ENCODE measurements around the gene C3orf38.
"Not testable (repeated sequence)": the region's sequence is repeated elsewhere in the genome, so short reads cannot be mapped to it uniquely, and the experiment has no call there.

Gene C3orf38

DNA sequence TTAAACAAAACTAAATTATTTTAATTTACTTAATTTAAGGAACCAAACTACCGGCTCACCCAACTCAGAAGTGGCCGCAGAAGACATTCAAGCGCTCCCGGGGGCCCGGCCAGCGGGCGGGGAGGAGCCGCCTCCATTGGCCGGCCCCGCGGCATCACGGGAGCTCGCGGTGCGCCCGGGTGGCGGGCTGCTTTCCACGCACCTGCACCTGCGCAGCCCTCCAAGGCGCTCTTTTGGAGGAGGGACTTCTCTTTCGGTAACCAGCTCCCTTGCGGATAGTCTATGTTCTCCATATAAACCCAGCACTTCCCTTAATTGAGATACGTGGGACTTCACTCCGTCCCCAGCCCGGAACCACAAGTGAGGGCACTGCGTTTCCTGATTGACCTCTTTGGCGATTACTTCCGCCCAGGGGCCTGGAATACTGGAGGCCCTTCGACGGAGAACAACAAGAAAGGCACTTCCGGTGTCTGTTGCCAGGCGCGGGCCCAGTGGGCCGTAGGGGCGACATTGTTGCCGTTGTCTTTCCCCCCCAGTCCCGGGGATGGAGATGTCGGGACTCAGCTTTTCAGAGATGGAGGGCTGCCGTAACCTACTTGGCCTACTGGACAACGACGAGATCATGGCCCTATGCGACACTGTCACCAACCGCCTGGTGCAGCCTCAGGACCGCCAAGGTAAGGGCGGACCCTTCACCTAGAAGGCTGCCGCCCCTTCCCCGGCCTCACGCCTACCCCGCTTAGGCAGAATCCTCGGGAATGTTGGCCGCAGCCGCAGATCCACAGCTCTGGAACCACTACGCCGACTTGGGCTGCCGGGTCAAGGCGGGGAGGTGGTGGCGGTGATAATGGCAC lies at the start of gene C3orf38:
TSS of gene C3orf38 (plus strand) at position 451 of the 854 bp plus-strand sequence. CDS start at position 545, 94 bp downstream.
- DNase-seq, result peak; percentile 72

GRCh38 chr3:88101142-88101541 lies 48.6 kb upstream of the C3orf38 start:
- no peak for DNase-seq

DNA sequence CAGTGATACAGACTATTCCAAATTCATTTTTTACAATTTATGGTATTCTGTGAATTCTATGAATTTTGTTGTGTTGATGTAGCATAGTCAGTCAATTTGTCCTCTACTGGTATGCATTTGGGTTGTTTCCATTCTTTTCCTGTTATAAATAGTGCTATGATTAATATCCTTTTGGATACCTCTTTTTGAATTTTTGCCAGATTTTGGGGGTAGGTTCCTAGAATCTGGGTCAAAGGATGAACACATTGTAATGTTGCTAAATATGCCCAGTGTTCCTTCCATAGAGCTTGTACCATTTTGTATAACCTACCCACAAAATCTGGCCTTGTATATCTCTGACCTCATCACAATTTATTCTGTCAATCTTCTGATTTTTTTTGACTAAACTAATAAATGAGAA lies 44.4 kb upstream of the C3orf38 start:
- DNase-seq, result no peak

GRCh38 chr3:88112289-88112688 lies 37.5 kb upstream of the C3orf38 start:
- DNase-seq, result no peak

DNA sequence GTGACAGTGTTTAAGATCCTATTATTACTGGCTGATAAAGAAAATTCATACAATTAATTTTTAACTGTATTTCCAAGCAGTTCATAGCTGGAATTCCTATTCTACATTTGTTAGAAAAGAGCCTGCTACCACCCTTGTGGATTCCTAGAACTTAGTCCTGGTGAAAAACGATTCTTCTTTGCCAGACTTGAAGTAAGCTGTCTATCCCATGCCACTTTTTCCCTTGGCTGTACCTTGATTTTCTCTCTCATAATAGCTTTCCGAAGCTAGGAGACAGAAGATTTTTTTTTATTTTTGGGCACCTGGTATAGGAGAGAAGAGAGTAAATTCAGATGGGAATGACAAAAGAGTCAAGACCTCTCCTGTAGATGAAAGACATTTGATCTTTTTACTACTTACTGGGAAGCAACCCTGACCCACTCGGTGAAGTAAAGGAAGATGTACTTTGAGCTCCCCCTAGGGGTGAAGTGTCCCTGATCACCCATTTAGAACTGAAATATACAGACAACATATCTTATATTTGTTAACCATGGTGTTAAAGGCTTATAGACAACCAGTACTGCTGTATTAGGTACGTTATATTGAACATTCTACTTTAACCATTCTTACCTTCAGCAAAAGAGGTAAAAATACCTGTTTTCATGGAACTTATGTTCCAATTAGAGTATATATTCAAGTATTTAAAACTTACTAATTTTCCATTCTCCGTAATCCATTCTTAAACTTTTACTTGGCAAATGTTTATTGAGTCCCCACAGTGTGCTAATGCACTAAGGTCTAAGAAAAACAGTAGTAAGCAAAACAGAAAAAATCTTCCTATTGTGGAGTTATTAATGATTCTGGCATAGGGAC lies 36.2 kb upstream of the C3orf38 start:
- no peak for DNase-seq

GRCh38 chr3:88114878-88115549 lies 34.7 kb upstream of the C3orf38 start:
- no peak for DNase-seq

DNA sequence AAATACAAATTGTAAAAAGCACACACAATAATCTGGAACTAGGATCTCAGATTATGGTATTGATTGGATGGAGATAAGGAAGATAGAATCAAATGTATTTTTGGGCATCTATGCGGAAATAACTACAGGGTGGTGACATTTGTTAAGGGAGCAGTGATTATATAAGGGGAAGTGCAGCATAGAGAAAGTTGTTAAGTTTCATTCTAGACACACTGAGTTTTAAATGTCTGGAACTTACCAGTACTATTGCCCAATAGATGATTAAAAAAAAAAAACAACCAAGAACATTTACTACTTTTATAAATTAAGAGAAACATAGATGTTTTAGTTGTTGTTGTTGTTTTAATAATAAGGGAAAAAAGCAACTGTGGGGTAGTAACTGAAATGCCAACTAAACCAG lies 32.1 kb upstream of the C3orf38 start:
- no peak for DNase-seq

DNA sequence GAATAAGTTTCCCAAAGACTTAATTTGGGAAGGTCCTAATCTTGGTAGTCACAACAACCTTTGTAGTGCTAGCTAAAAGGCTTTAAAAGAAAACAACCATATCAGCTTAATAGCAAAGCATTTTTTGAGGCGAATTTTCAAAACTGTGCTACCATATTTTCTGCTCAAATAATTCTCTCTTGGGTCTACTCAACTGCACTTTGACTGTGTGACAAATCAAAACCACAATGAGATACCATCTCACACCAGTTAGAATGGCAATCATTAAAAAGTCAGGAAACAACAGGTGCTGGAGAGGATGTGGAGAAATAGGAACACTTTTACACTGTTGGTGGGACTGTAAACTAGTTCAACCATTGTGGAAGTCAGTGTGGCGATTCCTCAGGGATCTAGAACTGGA lies 31.2 kb upstream of the C3orf38 start:
- DNase-seq, result not testable (repeated sequence)

DNA sequence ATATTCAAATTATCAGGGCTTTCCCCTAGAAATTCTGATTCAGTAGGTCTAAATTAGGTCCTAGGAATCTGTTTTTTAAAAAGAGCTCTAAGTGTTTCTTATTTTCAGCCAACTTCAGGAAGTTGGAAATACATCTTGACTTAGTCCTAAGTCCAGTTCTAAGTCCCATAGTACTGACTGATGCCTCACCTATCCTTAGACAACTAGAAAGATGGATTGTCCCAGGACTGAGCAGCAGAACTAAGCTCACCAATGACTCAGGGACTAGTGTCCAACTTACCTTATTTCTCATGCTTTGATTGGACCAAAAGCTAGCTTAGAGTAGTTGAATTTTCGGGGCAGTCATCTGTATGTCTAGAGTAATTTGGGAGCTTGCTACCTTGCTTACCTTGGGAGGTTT lies 26.2 kb upstream of the C3orf38 start:
- no peak for DNase-seq

- DNase-seq, result no peak
Observed at GRCh38 chr3:88131695-88132094, 18.1 kb upstream of the C3orf38 start.

DNA sequence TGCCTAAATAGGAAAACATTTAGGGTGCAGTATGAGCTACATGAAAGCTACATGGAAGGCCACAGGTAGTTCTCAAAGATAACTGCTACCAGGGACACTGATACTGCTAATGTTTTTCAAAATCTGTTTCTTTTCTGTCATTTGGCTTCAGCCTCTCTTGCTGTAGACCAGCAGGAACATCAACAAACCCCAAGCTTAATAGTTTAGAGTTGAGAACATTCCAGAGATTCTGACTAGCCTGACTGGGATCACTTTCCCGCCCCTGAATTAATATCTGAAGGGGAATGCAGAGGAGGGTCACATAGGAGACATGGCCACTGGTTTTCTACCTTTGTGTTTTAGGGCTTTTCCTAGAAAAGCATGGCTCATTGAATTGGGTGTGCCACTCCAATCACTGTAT lies 16.9 kb upstream of the C3orf38 start:
- no peak for DNase-seq

DNA sequence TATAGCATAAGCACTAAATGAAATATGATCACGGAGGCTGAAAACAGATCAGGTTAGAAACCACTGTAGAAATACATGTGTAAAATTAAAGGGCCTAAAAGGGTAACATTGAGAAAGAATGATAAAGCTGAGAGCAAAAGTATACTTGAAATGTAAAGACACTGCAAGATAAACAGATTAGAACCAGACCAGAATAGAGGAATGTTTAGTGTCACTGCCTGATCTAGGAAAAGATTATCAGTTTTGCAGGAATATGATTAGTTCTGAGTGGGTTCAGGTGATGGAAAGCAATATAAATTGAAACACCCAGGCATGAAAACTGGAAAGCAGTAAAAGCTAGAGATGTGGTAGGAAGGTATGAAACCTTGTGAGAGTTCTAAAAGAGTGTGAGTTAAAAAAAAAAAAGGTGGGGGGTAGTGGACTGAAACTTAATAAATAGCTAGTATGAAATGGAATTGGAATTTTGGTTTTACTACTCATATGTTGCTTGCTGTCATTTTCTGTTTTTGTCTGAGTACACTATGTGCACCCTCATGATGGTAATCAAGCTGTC lies 16.0 kb upstream of the C3orf38 start:
- no peak for DNase-seq

GRCh38 chr3:88137836-88138235 lies 11.9 kb upstream of the C3orf38 start:
- DNase-seq, result no peak

- no peak for DNase-seq
Observed at GRCh38 chr3:88141458-88142083, 8.2 kb upstream of the C3orf38 start.

DNA sequence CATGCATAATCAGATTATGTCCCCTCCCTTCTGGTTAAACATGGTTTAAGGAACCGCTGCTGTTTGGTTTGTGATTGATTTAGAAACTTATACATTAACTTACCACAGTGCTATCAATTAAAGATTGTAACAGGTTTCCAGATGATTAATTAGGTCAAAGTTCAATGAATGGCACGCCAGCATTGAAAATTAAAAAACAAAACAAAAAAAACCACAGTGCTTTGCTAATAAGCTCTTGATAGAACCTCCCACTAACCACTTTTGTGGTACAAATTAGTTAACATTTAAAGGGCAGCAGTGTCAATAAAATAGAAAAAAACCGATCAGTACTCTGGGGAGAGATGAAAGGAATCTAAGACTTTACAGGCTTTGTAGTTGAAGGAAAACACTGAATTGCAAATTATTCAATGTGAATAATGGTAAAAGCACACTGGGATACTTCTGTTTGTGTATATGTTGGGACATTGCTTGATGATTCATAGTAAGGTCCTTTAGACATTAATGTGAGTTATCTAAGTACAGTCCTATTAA lies 7.6 kb upstream of the C3orf38 start:
- no peak for DNase-seq

GRCh38 chr3:88147261-88147660 lies 2.5 kb upstream of the C3orf38 start:
- DNase-seq, result no peak

- DNase-seq, result no peak
Observed at GRCh38 chr3:88148651-88149050, 1.1 kb upstream of the C3orf38 start.

GRCh38 chr3:88149101-88149508 lies 654 bp upstream of the C3orf38 start:
- DNase-seq, result no peak

- DNase-seq, result peak; percentile 1
Observed at GRCh38 chr3:88150371-88150770, 612 bp downstream of the C3orf38 start.

GRCh38 chr3:88150806-88151205 lies 1.0 kb downstream of the C3orf38 start:
- DNase-seq, result no peak

- no peak for DNase-seq
Observed at GRCh38 chr3:88151358-88151757, 1.6 kb downstream of the C3orf38 start.

DNA sequence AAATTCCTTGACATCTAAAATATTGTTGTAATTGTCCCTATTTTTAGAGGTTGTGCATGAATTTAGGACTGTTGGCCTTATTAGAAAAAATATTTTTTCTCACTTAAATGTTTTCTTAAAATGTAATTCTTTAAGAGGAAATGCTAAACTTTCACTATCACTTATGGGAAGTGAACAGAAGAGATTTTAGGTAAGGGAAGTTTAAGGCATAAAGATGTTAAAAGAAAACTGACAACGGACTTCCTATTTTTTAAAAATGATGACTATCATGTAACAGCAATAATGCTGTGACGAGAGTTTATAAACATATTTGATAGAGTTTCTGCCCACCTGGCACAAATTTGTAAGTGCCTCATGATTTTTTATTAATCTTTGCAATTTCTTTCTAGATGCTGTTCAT lies 3.1 kb downstream of the C3orf38 start:
- no peak for DNase-seq

Measured in NCI-H524 treated with DMSO at 0.1 percent for 48 hours (cell line).